Naive thymus-derived CD8-positive, alpha-beta T cell (primary cell): ENCODE measurements around the gene ZCWPW2. TPM values are rescaled to one million over a fixed set of nuclear protein-coding genes. Genes with fewer than 3 reads are reported as not detected.

Source experiments
- ATAC-seq, 2 donors: fragments of 150-1000 bp; cut with Tn5 transposase in 1 of 2; sonication (Bioruptor Pico), chemical (Tn5 transposase) in 1 of 2; 1 replicate in 1 of 2; 2 replicates in 1 of 2; pipeline ENCODE4 v1.10.0; 2021; ENCODE audit warnings: mild to moderate bottlenecking in 2 of 2, moderate library complexity in 2 of 2
- POLR2A ChIA-PET: fragments of 350-600 bp; sonication (Branson Sonifier 250); formaldehyde crosslinking; loops from one replicate; lab custom pipeline; 2021; ENCODE audit warnings: antibody characterized with exemption; lab: Charles Lee
- DNase-seq, 10 donors: peaks; one replicate each; pipeline versions ENCODE4 v3.0.0 to v3.0.0-alpha.2; 2020 to 2022
- H3K27ac Mint-ChIP-seq, 10 donors: one replicate each; pipeline ENCODE4 v1.8.0; 2020 to 2022; ENCODE audit warnings: mild to moderate bottlenecking in 10 of 10, mixed read lengths in 10 of 10, moderate library complexity in 4 of 10, inconsistent platforms in 1 of 10
- H3K27me3 Mint-ChIP-seq, 5 donors: one replicate each; pipeline ENCODE4 v1.8.0; 2021 to 2022; ENCODE audit warnings: mixed read lengths in 5 of 5
- H3K36me3 Mint-ChIP-seq, 3 donors: one replicate each; pipeline ENCODE4 v1.8.0; 2020 to 2022; ENCODE audit warnings: mixed read lengths in 3 of 3, mild to moderate bottlenecking in 2 of 3, inconsistent platforms in 1 of 3
- H3K4me1 Mint-ChIP-seq, 4 donors: one replicate each; pipeline ENCODE4 v1.8.0; 2021 to 2022; ENCODE audit warnings: mixed read lengths in 4 of 4
- H3K4me3 Mint-ChIP-seq, 10 donors: one replicate each; pipeline ENCODE4 v1.8.0; 2020 to 2022; ENCODE audit warnings: mild to moderate bottlenecking in 10 of 10, mixed read lengths in 10 of 10, moderate library complexity in 6 of 10, inconsistent platforms in 1 of 10
- H3K9me3 Mint-ChIP-seq, 9 donors: one replicate each; pipeline ENCODE4 v1.8.0; 2020 to 2022; ENCODE audit warnings: mixed read lengths in 9 of 9, mild to moderate bottlenecking in 3 of 9, inconsistent platforms in 1 of 9, moderate library complexity in 1 of 9
- polyA plus RNA-seq, 3 donors: library from polyadenylated mRNA; unstranded; fragments of 300-500 nt; fragmentation: Illumina TruSeq; gene quantifications; one replicate each; pipeline ENCODE4 v1.2.3, GENCODE V29; 2021
- total RNA-seq, 8 experiments: library from RNA in 2 of 8; stranded (reverse) in 2 of 8; gene quantifications; one replicate each; pipeline ENCODE4 v1.2.3 and lab custom pipeline; 2021 to 2026

The ZCWPW2 gene
- total RNA-seq (1 to 10 TPM in 1 of 2 experiments, under 1 TPM in 1; 0.62 to 1.0 TPM), polyA plus RNA-seq (under 1 TPM; 0.51 to 0.69 (median 0.68) TPM), total RNA-seq (lab: John Stamatoyannopoulos, UW) (0.34 to 2.0 (median 1.5) reads per million in 6 experiments)

GRCh38 chr3:28348629-28349468, at the start of gene ZCWPW2, which contains the start of gene AZI2:
ZCWPW2 (plus strand) TSS chr3:28348721; CDS start chr3:28413069, 64,348 bp downstream.
AZI2 (minus strand) TSS chr3:28348824; CDS start chr3:28340617, 8,207 bp downstream.
- H3K9me3 Mint-ChIP-seq, result peaks cover 0 to 17% (median 9%) of the 10 kb centered on the region in 9 donors
- DNase-seq (peak; percentile 88 to 95 (median 91)), ATAC-seq (peak; percentile 83 to 87)
- peaks cover 22 to 62% (median 50%) of the 10 kb centered on the region in 4 donors for H3K4me1 Mint-ChIP-seq
- POLR2A ChIA-PET, result interaction anchor here (0.6 to 1.6 kb wide), 17 partner anchors 9 to 869 kb away, joined by 3 to 12 read pairs (median 4); partner anchors contain the start of genes CMC1 and SLC4A7
- peaks cover 7 to 22% (median 14%) of the 10 kb centered on the region in 3 donors for H3K36me3 Mint-ChIP-seq
- no peaks in the 10 kb centered on the region for H3K27me3 Mint-ChIP-seq
- H3K27ac Mint-ChIP-seq, result peak within 1 kb of the TSS; percentile 97 to 99 (median 99)
- H3K4me3 Mint-ChIP-seq, result peak within 1 kb of the TSS; percentile 92 to 99 (median 97)

GRCh38 chr3:28299705-28300104, 48.8 kb upstream of the ZCWPW2 start:
- ATAC-seq, result no peak
- Mint-ChIP-seq H3K4me1 (peaks cover 1 to 33% (median 17%) of the 10 kb centered on the region in 4 donors), H3K27me3 (no peaks in the 10 kb centered on the region), H3K9me3 (no peaks in the 10 kb centered on the region), H3K36me3 (peaks cover 0 to 11% (median 7%) of the 10 kb centered on the region in 3 donors), H3K27ac (no peak overlapping the region), H3K4me3 (peak overlapping the region in 1 of 10 donors; percentile 30)
- DNase-seq, result no peak
- POLR2A ChIA-PET, result no interaction called here

GRCh38 chr3:28300345-28300962, 48.1 kb upstream of the ZCWPW2 start:
- DNase-seq, result no peak
- Mint-ChIP-seq H3K4me3 (peak overlapping the region in 1 of 10 donors; percentile 45), H3K4me1 (peaks cover 1 to 25% (median 12%) of the 10 kb centered on the region in 4 donors), H3K9me3 (no peaks in the 10 kb centered on the region), H3K36me3 (peaks cover 0 to 11% (median 8%) of the 10 kb centered on the region in 3 donors), H3K27ac (peak overlapping the region in 1 of 10 donors; percentile 82), H3K27me3 (no peaks in the 10 kb centered on the region)
- ATAC-seq, result no peak
- POLR2A ChIA-PET, result no interaction called here

GRCh38 chr3:28301688-28302087, 46.8 kb upstream of the ZCWPW2 start:
- no peaks in the 10 kb centered on the region for H3K9me3 Mint-ChIP-seq
- no peaks in the 10 kb centered on the region for H3K27me3 Mint-ChIP-seq
- ATAC-seq, result no peak
- peak overlapping the region in 1 of 10 donors; percentile 62 for H3K27ac Mint-ChIP-seq
- H3K36me3 Mint-ChIP-seq, result peaks cover 0 to 11% (median 11%) of the 10 kb centered on the region in 3 donors
- POLR2A ChIA-PET, result no interaction called here
- no peak for DNase-seq
- H3K4me1 Mint-ChIP-seq, result peaks cover 0 to 19% (median 9%) of the 10 kb centered on the region in 4 donors
- no peak overlapping the region for H3K4me3 Mint-ChIP-seq

- Mint-ChIP-seq H3K9me3 (no peaks in the 10 kb centered on the region), H3K27me3 (no peaks in the 10 kb centered on the region), H3K27ac (no peak overlapping the region), H3K36me3 (peaks cover 0 to 7% (median 5%) of the 10 kb centered on the region in 3 donors), H3K4me3 (no peak overlapping the region), H3K4me1 (peaks cover 0 to 21% (median 11%) of the 10 kb centered on the region in 4 donors)
- POLR2A ChIA-PET, result no interaction called here
- no peak for DNase-seq
- ATAC-seq, result no peak
Measured at GRCh38 chr3:28308196-28308595, 40.3 kb upstream of the ZCWPW2 start.

- peak overlapping the region in 1 of 10 donors; percentile 49 for H3K27ac Mint-ChIP-seq
- POLR2A ChIA-PET, result no interaction called here
- DNase-seq (no peak), ATAC-seq (no peak)
- H3K9me3 Mint-ChIP-seq, result no peaks in the 10 kb centered on the region
- H3K27me3 Mint-ChIP-seq, result no peaks in the 10 kb centered on the region
- no peak overlapping the region for H3K4me3 Mint-ChIP-seq
- H3K36me3 Mint-ChIP-seq, result peaks cover 0 to 20% (median 0%) of the 10 kb centered on the region in 3 donors
- H3K4me1 Mint-ChIP-seq, result peaks cover 0 to 11% (median under 1%) of the 10 kb centered on the region in 4 donors
Measured at GRCh38 chr3:28315711-28316110, 32.8 kb upstream of the ZCWPW2 start.

GRCh38 chr3:28316226-28316625, 32.3 kb upstream of the ZCWPW2 start:
- Mint-ChIP-seq H3K4me1 (peaks cover 0 to 16% (median 2%) of the 10 kb centered on the region in 4 donors), H3K4me3 (no peak overlapping the region), H3K9me3 (no peaks in the 10 kb centered on the region), H3K36me3 (peaks cover 0 to 25% (median 0%) of the 10 kb centered on the region in 3 donors), H3K27ac (no peak overlapping the region), H3K27me3 (no peaks in the 10 kb centered on the region)
- POLR2A ChIA-PET, result no interaction called here
- DNase-seq, result no peak
- ATAC-seq, result no peak

- Mint-ChIP-seq H3K27me3 (no peaks in the 10 kb centered on the region), H3K4me1 (peaks cover 0 to 18% (median 4%) of the 10 kb centered on the region in 4 donors), H3K27ac (peak overlapping the region in 1 of 10 donors; percentile 46), H3K36me3 (peaks cover 0 to 32% (median 0%) of the 10 kb centered on the region in 3 donors), H3K4me3 (no peak overlapping the region), H3K9me3 (no peaks in the 10 kb centered on the region)
- POLR2A ChIA-PET, result no interaction called here
- ATAC-seq (peak; percentile 83 to 87), DNase-seq (peak in 6 of 10 donors; percentile 24 to 55 (median 47))
Measured at GRCh38 chr3:28317438-28318022, 31.0 kb upstream of the ZCWPW2 start.

- peak overlapping the region in 2 of 10 donors; percentile 2 to 7 for H3K27ac Mint-ChIP-seq
- H3K9me3 Mint-ChIP-seq, result no peaks in the 10 kb centered on the region
- no peaks in the 10 kb centered on the region for H3K27me3 Mint-ChIP-seq
- ATAC-seq, result no peak
- no peak for DNase-seq
- no peak overlapping the region for H3K4me3 Mint-ChIP-seq
- H3K4me1 Mint-ChIP-seq, result peaks cover 0 to 25% (median 4%) of the 10 kb centered on the region in 4 donors
- H3K36me3 Mint-ChIP-seq, result peaks cover 0 to 53% (median 0%) of the 10 kb centered on the region in 3 donors
- POLR2A ChIA-PET, result interaction anchor here (1.2 kb wide), 1 partner anchor 599 kb away, joined by 4 read pairs; the partner anchor contains the start of gene EOMES
Measured at GRCh38 chr3:28320981-28321380, 27.5 kb upstream of the ZCWPW2 start.

- Mint-ChIP-seq H3K4me1 (peaks cover 0 to 37% (median 6%) of the 10 kb centered on the region in 4 donors), H3K9me3 (no peaks in the 10 kb centered on the region), H3K4me3 (no peak overlapping the region), H3K27ac (peak overlapping the region in 4 of 10 donors; percentile 2 to 46 (median 19)), H3K36me3 (peaks cover 0 to 62% (median 0%) of the 10 kb centered on the region in 3 donors), H3K27me3 (no peaks in the 10 kb centered on the region)
- POLR2A ChIA-PET, result no interaction called here
- no peak for ATAC-seq
- DNase-seq, result no peak
Measured at GRCh38 chr3:28322464-28322863, 26.1 kb upstream of the ZCWPW2 start.

- peaks cover 0 to 31% (median 4%) of the 10 kb centered on the region in 4 donors for H3K4me1 Mint-ChIP-seq
- no peaks in the 10 kb centered on the region for H3K27me3 Mint-ChIP-seq
- H3K36me3 Mint-ChIP-seq, result peaks cover 0 to 40% (median 0%) of the 10 kb centered on the region in 3 donors
- H3K4me3 Mint-ChIP-seq, result peak overlapping the region in 3 of 10 donors; percentile 2 to 17 (median 7)
- POLR2A ChIA-PET, result interaction anchor here (0.7 to 1.6 kb wide), 2 partner anchors 23 to 604 kb away, joined by 6 to 7 read pairs; partner anchors contain the start of gene EOMES
- ATAC-seq, result peak; percentile 45 to 63
- peak in 2 of 10 donors; percentile 17 to 49 for DNase-seq
- H3K27ac Mint-ChIP-seq, result peak overlapping the region in 6 of 10 donors; percentile 0 to 67 (median 17)
- H3K9me3 Mint-ChIP-seq, result no peaks in the 10 kb centered on the region
Measured at GRCh38 chr3:28326458-28326926, 22.0 kb upstream of the ZCWPW2 start.
